ENCODE measurements around the gene GRK5.
A peak's percentile ranks its signal among the peaks of the same experiment; 100 is the strongest.

GRK5 gene

GRCh38 chr10:119308089-119308488, 100.7 kb downstream of the GRK5 start:
- no peak overlapping the region; the same call in 1 of the 2 replicates for H3K4me3 ChIP-seq (ENCODE audit: low read depth, low read length)
- no peak for TF ChIP-seq CTCF (IDR thresholded peaks at IDR 0.05; ENCODE audit: low read depth, low read length, missing control alignments)
- DNase-seq (ENCODE audit: low read depth) = no peak

- no peak for TF ChIP-seq CTCF (IDR thresholded peaks at IDR 0.05; ENCODE audit: low read depth, low read length, missing control alignments)
- no peak for DNase-seq (ENCODE audit: low read depth)
- H3K4me3 ChIP-seq (ENCODE audit: low read depth, low read length) = no peak overlapping the region
Observed at GRCh38 chr10:119308551-119309422, 101.4 kb downstream of the GRK5 start.

GRCh38 chr10:119309423-119309770, 102.0 kb downstream of the GRK5 start:
- TF ChIP-seq CTCF (IDR thresholded peaks at IDR 0.05; ENCODE audit: low read depth, low read length, missing control alignments) = no peak

DNA sequence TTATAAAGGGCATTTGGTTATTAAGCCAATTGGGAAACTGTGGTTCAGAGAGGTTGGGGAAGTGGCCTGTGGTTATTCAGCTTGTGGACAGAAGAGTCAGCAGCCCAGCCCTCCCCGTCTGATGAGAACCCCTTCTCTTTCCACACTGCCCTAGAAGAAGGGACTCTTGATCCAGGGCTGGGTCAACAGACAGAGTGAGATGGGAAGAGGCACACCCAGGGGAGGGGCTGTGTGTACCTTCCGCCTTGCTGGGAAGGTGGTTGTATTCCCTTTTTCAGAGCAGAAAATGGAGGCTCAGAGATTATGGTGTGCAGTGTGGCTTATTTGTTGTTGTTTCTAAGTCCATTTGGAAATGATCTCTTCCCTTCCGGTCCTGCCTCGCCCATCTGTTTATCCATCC, 103.4 kb downstream of the GRK5 start:
- no peak overlapping the region for H3K4me3 ChIP-seq (ENCODE audit: low read depth, low read length)
- no peak for DNase-seq (ENCODE audit: low read depth)
- no peak for TF ChIP-seq CTCF (IDR thresholded peaks at IDR 0.05; ENCODE audit: low read depth, low read length, missing control alignments)

More at GRCh38 chr10:119309423-119309770, 102.0 kb downstream of the GRK5 start:
- no peak overlapping the region for H3K4me3 ChIP-seq (ENCODE audit: low read depth, low read length)
- DNase-seq (ENCODE audit: low read depth) = peak; percentile 65

DNA sequence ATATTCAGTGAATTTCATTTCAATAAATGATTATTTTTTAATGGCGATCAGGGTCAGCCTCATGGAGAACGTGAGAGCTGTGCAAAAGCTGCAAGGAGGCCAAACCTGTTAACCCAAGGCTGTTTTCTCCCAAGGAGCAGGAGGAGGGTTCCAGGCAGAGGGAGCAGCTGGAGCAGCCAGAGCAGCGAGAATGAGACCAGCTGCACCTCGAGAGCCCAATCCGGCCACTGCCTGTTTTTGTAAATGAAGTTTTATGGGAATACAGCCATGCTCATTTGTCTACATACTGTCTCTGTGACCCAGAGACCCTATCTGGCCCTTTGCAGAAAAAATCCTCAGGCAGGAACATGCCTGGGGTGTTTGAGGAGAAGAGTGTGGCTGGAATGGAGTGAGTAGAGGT, 104.9 kb downstream of the GRK5 start:
- H3K4me3 ChIP-seq (ENCODE audit: low read depth, low read length) = no peak overlapping the region
- no peak for TF ChIP-seq CTCF (IDR thresholded peaks at IDR 0.05; ENCODE audit: low read depth, low read length, missing control alignments)
- DNase-seq (ENCODE audit: low read depth) = no peak

DNA sequence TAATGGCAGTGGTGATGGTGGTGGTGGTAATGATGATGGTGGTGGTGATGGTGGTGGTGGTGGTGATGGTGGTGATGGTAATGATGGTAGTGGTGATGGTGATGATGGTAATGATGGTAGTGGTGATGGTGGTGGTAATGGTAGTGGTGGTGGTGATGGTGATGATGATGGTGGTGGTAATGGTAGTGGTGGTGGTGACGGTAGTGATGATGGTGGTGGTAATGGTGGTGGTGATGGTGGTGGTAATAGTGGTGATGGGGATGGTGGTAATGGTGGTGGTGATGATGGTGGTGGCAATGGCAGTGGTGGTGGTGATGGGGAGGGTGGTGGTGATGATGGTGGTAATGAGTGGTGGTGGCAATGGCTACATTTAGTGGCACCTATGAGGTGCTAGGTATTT, 105.7 kb downstream of the GRK5 start:
- no peak for DNase-seq (ENCODE audit: low read depth)
- TF ChIP-seq CTCF (IDR thresholded peaks at IDR 0.05; ENCODE audit: low read depth, low read length, missing control alignments) = no peak
- H3K4me3 ChIP-seq (ENCODE audit: low read depth, low read length) = no peak overlapping the region

GRCh38 chr10:119313644-119314043, 106.3 kb downstream of the GRK5 start:
- peak; percentile 46 for DNase-seq (ENCODE audit: low read depth)
- H3K4me3 ChIP-seq (ENCODE audit: low read depth, low read length) = no peak overlapping the region
- no peak for TF ChIP-seq CTCF (IDR thresholded peaks at IDR 0.05; ENCODE audit: low read depth, low read length, missing control alignments)
